GM21528 (cell line): ENCODE data around the gene C1QTNF4.

ENCODE experiments used
- ATAC-seq: cut with Tn5 transposase; IDR thresholded peaks from one replicate; pipeline ENCODE4 v1.9.1; 2021; ENCODE audit warnings: mild to moderate bottlenecking, moderate library complexity; ENCODE audit not compliant: unreplicated experiment, low FRiP score

The C1QTNF4 gene

DNA sequence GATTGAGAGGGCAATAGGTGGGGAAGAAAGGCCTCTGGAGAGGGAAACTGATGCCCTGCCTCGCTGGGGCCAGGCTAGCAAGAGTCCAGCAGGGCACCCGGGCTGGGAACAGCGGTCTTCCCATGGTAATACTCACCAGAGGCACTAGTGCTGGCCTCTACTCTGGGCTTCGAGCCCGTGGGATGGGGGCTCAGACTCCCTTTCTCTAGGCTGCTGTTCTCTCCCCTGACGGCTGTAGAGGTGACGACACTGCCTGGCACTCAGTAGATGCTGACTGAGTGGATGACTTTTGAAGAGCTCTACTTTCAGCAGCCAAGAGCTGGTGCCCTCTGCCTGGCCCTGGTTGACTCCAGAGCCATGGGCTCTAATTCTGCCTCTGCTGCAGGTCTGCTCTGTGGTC is 818 bp upstream of the C1QTNF4 start:
- no peak for ATAC-seq

DNA sequence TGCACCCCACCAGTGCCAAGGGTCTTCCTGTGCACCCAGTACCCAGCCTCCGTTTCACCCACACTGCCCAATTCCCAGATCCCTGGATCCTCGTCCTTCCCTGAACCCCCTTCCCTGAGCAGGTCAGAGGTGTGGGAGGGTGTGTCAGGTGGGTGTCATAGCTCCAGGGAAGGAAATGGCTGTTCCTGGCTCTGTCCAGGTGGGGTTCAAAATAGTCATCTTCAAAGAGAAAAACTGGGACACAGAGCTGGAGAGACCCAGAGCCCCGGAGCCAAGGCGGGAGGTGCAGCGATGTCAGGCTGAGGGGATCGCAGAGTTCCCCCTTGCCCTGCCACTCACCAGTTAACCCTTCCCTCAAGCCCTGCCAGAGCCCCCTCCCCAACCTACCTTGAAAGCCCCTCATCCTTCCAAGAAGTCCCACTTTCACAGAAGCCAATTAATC is 698 bp downstream of the C1QTNF4 start:
- ATAC-seq, result no peak

DNA sequence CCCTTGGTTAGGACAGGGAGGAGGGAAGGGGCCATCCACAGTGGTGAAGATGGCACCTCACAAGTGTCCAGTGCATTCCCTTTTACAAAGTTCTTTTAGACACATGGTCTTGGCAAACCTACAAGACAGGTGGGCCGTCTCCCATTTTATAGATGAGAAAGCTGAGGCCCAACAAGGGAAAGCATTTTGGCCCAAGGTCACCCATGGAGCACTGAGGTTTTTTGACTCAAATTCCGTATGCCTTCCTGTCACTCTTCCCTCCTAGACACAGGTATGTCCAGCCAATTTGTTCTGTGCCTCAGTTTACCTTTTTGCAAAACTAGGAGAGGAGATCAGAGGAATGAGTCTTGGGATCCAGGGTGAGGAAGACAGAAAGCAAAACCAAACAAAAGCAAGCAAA is 1.2 kb downstream of the C1QTNF4 start:
- ATAC-seq, result no peak

DNA sequence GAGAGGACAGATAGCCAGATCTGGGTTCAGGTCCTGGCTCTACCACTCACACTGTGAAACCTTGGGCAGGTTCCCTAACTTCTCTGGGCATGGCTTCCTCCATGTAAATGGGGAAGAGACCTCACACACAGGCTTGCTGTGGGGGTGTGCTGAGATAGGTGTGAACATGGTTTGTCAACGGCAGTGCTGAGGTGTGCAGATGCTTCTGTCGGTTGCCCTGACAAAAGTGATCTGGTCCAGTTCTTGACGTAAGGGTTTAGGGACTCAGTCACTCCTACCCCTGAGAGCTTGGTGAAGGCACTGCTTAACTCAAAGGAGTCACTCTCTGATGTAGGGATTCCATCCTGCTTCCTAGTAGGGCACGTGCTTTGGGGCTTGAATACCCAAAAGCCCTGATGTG is 2.0 kb downstream of the C1QTNF4 start:
- no peak for ATAC-seq

DNA sequence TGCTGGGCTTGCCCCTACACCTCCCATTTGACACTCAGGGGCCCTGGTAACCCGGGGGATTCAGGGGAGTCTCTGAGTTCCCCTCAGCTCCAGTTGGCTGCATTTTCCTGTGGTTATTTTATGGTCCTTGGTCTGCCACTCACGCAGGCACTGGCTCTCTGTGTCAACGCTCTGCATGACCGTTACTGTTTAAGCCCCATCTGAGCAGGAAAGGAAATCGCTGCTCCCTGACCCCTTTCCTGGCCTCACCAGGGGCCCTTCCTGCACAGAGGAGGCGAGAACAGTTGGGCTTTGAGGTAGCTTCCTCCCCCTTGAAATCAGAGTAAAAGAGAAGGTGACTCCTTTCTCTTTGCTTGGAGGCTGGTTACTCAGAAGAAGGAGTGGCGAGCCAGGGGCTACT is 2.4 kb downstream of the C1QTNF4 start:
- ATAC-seq, result no peak

DNA sequence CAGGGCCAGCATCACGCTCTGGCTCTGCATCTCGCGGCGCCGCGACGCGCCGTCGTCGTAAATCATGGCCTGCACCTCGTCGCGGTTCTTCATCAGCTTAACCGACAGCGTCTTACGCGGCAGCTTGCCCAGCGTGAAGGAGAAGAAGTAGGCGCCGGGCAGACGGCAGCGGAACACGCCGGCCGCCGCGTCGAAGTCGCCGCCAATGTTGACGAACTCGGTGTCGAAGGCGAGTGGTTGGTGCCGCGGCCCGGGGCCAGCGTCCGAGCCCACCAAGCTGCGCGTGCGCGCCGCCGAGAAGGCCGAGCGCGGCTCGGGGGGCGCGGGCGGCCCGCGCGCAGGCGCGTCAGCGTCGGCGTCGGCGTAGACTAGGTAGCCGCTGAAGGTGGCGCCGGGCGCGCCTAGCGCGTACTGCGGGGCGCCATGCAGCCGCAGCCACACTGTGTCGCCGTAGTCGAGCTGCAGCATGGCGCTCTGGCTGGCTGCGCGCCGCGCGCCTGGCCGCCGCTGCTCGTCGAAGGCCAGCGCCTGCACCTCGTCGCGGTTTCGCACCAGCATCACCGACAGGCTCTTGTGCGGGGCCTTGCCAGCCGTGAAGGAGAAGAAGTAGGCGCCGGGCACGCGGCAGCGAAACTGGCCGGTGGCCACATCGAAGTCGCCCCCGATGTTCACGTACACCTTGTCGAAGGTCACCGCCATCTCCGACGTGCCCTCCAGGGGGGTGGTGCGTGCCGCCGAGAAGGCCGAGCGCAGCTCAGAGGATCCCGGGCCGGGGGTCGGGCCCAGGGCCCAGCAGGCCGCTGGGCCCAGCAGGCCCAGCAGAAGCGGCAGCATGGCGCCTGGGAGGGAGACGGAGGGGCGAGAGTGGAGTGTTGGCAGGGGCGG is 4.0 kb downstream of the C1QTNF4 start:
- ATAC-seq, result no peak

DNA sequence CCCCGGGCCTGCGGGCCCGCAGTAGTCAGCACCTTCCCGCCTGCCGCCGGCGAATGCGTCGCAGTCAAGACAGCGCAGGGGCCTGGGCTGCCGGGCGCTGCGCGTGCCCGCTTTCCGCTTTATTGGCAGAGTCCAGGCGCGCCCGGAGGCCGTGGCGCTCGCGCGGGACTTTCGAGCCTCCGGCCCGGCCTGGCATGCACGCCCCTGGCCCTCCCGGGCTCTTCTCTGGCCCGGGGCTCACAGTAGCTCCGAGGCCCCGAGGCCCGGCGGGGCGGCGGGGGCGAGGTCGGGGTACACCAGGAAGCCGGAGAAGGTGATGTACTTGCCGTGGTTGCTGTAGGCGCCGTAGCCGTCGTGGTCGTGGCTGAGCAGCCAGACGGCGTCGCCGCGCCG is 4.6 kb downstream of the C1QTNF4 start:
- no peak for ATAC-seq

DNA sequence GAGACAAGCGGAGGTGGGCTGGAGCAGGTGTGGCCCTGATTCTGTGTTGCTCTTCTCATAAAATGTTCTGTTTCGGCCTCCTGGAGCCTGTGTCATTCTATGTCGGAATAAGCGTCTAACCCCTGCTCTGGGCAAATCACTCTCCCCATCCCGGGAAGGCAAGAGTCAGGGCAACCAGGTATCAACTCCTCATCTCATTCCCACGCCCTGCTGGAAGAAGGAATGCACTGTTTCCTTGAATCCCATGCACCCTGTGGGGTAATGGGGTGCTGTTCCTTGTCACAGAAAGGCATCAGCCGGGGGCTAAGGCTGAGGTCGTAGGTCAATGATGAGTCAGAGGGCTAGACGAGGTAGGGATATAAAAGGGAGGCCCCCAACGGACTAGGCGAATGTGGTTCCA is 5.1 kb downstream of the C1QTNF4 start:
- ATAC-seq, result no peak

DNA sequence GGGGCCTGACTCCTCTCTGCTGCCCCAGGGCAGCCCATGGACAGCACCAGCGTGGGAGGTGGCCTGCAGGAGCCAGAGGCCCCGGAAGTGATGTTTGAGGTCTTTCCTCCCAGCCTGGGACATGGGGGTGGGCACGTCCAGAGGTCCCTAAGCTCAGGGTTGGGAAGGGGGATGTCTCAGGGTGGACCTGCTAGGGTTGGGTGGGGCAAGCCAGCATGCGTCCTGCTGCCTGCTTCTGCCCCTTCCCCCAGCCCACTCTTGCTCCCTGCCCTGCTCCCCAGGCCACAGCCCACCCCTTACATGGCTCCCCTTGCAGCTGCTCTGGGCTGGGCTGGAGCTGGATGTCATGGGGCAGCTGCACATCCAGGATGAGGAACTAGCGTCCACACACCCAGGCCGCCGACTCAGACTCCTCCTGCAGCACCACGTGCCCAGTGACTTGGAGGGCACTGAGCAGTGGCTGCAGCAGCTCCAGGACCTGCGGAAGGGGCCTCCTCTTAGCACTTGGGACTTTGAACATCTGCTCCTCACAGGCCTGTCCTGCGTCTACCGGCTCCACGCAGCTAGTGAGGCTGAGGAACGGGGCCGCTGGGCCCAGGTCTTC is 6.4 kb downstream of the C1QTNF4 start:
- ATAC-seq, result no peak

DNA sequence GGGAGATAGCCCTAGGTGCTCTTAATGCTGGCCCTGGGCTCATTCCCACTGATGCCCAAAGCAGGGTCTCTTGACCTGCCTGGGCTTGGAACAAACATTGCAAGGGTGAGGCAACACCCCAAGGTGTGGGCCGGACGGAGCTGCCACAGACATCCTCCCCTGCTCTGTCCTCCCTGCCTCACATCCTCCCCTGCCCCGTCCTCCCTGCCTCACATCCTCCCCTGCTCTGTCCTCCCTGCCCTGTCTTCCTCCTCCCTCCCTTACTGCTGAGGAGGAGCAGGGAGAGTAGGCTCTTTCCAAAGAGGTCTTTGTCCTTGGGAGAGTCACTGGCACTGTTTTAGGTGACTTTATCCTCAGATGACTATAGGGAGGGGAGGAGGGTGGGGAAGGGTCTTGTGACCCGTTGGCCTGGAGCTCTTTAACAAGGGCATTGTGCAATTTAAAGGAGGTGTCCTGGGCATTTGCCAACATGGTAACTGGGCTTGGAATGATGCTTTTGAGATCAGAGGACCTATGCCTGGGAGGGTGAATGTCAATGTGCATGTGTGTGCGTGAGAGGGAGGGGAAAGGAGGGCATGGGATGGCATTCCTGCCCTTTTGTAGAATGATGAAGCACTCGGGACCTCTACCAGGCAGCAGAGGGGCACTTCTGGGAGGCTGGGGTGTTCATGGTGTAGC is 7.0 kb downstream of the C1QTNF4 start:
- ATAC-seq, result no peak

DNA sequence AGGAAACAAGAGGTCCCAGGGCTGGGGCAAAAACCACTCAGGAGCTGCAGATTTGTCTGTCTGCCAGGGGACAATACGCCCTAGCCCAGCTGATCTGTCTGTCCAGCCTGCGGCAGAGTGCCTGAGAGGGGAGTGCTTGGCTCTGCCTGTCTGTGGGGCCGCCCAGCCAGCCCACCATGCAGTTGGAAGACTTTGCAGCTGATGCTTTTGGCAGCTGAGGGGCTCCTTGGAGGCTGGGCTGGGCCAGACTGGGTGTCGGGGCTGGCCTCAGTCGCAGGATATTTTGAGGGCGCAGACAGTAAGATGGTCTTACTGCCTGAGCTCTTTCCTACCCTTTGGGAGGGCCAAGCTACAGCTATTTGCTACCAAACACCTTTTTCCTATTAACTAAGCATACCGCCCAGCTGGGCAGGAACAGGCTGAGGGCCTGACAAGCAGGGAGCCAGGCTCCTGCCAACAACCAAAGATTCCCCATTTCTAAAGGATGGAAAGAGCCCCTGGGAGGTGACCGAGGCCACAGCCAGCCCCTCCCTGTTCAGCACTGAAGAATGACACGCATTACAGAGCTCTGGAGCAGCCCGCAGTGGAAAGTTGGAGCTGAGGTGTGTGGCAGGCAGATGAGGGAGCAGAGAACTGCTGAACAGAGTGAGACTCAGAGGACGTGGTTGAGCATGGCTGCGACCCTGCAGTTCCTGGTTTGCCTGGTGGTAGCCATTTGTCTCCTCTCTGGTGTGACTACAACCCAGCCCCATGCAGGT is 7.9 kb downstream of the C1QTNF4 start, which contains the start of gene FAM180B:
Gene FAM180B, plus strand, starts transcription at position 581 of the 758 bp plus-strand sequence. Its CDS starts 91 bp downstream, at position 672.
- ATAC-seq, result no peak

DNA sequence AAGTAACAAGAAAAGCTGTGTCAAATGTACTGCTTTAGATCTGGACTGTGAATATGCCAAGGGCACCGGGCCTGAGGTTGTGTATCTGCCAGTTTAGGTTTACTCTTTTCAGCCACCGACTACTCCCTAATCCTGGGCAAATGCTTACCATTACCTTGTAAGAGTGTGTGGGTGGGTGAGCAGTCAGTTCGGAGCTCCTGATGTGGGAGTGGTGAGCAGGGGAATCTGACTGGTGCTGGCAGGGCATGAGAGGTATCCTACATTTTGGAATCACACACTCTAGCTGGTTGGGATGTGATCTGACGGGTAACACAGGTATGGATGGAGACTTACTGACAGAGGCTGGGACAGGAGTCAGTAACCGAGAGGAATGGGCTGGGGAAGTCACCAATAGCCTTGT is 10.4 kb downstream of the C1QTNF4 start:
- no peak for ATAC-seq

DNA sequence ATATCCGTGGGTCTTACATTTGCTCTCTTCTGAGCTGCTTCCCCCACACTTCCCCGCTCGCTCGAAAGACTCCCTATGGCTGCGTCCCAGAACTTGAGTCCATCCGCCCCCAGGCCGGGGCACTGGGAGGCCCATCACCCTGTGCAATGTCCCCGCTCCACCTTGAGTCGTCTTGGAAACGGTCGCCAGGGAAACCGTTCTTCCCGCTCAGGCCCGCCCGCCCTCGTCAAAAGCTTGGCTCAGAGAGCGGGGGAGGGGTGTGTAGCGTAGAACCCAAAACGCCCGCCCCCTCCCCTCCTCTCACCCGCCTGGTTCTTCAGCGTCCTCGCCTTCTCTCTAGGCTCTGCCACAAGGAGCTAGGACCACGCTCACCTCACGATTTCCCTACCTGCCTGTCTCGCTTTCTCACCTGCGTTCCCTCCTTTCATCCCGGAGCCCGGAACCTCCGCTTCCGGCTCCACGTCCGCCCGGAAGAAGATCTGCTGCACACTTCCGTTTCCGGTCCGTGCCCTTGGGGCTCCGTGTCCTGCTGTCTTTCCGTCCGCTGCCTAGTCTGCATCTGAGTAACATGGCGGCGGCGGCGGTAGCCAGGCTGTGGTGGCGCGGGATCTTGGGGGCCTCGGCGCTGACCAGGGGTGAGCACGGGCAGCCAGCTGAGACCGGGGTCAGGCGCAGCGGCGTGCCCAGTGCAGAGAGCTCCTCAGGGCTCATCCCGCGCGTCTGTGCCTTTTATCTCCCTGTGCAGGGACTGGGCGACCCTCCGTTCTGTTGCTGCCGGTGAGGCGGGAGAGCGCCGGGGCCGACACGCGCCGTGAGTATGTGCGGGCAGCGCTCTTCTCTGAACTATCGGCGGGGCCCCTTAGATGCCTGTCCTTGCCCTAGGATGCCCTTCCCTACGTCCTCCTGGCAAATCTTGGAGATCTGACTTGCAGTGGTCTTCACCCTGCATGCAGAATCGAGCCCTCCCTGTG is 15.4 kb downstream of the C1QTNF4 start, which contains the start of the genes KBTBD4 and NDUFS3:
Gene KBTBD4, minus strand, starts transcription at position 447 of the 971 bp plus-strand sequence. Its CDS starts 19 bp downstream, at position 428.
Gene NDUFS3, plus strand, starts transcription at position 551 of the 971 bp plus-strand sequence. Its CDS starts 18 bp downstream, at position 569.
- peak; percentile 89 for ATAC-seq

DNA sequence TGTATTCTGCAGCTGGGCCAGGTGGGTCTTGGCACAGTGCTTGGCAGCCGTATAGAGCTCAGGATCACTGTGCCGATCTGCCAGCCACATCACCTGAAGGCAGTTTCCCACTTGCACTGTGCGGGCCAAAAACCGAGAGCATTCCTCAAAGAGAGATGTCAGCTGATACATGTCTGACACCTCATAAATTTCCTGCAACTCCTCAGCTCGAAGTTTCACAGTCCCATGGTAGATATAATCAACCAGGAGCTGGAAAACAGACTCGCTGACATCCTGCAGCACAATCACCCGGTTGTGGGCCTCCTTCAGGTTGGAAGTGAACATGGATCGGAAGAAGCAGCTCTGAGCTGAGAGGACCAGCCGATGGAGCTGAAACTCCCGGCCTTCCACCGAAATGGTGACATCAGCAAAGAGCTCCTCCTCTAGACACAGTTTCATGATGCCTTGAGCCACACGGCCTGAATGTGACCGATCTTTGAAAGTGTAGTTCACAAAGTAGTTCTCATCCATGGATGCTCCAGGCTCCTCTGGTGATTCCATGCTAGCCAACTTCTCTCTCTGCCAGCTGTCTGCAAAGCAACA is 16.7 kb downstream of the C1QTNF4 start:
- no peak for ATAC-seq

DNA sequence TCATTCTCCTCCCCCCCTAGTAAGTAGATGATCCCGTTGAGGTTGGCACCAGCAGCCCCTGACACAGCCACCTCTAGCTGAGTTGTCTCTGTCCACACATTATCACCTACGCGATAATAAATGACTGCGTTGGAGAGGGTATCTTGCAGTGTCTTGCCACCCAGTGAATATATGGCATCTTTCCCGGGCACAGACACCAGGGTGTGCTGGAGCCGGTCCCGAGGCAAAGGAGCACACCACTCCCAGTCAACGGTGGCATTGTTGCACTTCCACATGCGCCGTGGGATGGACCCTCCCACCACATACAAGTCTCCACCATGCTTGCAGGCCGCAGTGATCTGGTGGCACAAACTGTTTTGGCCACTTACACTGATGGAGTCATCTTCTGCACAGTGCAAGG is 20.9 kb downstream of the C1QTNF4 start:
- no peak for ATAC-seq

DNA sequence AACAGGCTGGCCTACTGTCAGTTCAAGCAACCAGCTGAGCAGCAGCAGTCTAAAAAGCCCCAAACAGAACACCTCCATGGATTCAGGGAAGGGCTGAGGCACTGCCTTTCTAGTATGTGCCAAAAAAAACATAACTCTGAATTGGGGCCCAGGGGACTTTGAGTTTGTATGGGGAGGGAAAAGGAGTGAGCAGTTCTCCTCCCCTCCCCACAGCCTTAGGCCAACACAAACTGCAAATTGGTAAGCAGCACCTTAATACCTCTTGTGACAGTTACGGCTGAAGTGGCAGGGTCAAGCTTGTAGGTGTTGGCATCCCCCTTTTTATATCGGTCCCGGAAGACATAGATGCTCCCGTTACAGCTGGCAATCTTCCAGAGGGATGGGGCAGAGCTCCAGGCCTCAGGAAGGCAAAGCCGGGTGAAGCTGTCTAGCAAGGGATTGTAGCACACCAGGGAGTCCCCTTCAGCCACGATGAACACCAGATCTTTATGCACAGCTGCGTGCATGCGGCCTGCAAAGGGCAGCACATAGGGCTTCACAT is 21.4 kb downstream of the C1QTNF4 start:
- no peak for ATAC-seq

DNA sequence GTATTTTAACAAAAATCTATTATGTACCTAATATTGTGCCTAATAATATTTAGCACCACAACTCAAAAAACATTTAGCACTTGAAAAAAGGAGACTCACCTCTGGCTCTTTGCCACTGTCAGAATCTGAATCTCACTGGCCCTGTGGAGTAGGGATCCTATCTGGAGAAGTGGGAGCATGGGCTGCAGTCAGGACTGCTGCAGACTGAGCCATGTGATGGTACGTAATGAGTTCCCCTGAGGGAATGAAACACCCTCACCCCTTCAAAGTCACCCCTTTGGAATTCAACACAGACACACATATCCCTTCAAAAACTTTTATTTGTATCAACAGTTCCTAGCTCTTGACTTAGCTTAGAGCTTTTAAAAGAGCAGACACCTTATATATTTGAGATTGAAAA is 22.3 kb downstream of the C1QTNF4 start:
- ATAC-seq, result no peak

DNA sequence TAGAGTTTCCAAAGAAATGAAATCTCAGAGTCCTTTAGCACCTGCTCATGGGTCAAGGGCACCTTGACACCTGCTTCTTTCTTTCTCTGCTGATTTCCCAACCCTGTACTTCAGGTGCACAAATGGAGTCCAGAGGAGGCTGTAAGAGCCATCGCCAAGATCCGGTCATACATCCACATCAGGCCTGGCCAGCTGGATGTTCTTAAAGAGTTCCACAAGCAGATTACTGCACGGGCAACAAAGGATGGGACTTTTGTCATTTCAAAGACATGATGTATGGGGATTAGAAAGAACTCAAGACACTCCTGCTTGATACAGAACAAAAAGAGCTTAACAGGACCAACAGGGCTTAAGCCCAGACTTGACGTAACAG is 22.9 kb downstream of the C1QTNF4 start:
- ATAC-seq, result no peak
